KMS-11 (cell line): Measurements from ENCODE around the gene DYRK1A.

Experiments
- H2AFZ ChIP-seq: fragments of 200-600 bp; sonication (generic); 2 replicates; pipeline ENCODE4 v1.6.1; 2016; ENCODE audit warnings: antibody characterized with exemption, mixed run types, low read depth
- H3K27ac ChIP-seq: fragments of 200-600 bp; sonication (generic); 2 replicates; pipeline ENCODE4 v1.6.1; 2016; ENCODE audit warnings: mild to moderate bottlenecking, mixed run types
- H3K27me3 ChIP-seq: fragments of 200-600 bp; sonication (generic); 2 replicates; pipeline ENCODE4 v1.6.1; 2017; ENCODE audit warnings: mild to moderate bottlenecking, low read depth, mixed run types, moderate library complexity; ENCODE audit not compliant: insufficient read depth
- H3K36me3 ChIP-seq: fragments of 200-600 bp; sonication (generic); 2 replicates; pipeline ENCODE4 v1.6.1; 2017; ENCODE audit warnings: mild to moderate bottlenecking, mixed run types; ENCODE audit not compliant: insufficient read depth
- H3K4me1 ChIP-seq: fragments of 200-600 bp; sonication (generic); 2 replicates; pipeline ENCODE4 v1.6.1; 2016; ENCODE audit warnings: mild to moderate bottlenecking, low read depth, mixed run types; ENCODE audit not compliant: poor library complexity, severe bottlenecking
- H3K4me2 ChIP-seq: fragments of 200-600 bp; sonication (generic); 2 replicates; pipeline ENCODE4 v1.7.0; 2016; ENCODE audit warnings: mild to moderate bottlenecking, mixed run types
- H3K4me3 ChIP-seq: fragments of 200-600 bp; sonication (generic); IDR thresholded peaks from 2 replicates; pipeline ENCODE4 v1.6.1; 2017; ENCODE audit warnings: low read depth, low read length, mixed read lengths; ENCODE audit not compliant: insufficient read depth
- H3K79me2 ChIP-seq: fragments of 200-600 bp; sonication (generic); 2 replicates; pipeline ENCODE4 v1.6.1; 2016; ENCODE audit warnings: low read depth, mixed run types; ENCODE audit not compliant: insufficient read depth
- H3K9ac ChIP-seq: fragments of 200-600 bp; sonication (generic); 2 replicates; pipeline ENCODE4 v1.6.1; 2016; ENCODE audit warnings: mild to moderate bottlenecking, mixed run types
- H4K20me1 ChIP-seq: fragments of 200-600 bp; sonication (generic); 2 replicates; pipeline ENCODE4 v1.6.1; 2016; ENCODE audit warnings: mild to moderate bottlenecking, mixed run types; ENCODE audit not compliant: insufficient read depth
- TF ChIP-seq, protein P1 (sequence below): fragments of 200-600 bp; sonication (generic); conservative IDR thresholded peaks from 2 replicates; pipeline ENCODE4 v1.6.1; 2017; ENCODE audit warnings: low read depth, mild to moderate bottlenecking, antibody characterized with exemption, low read length, moderate library complexity, mixed read lengths

The DYRK1A gene

DNA sequence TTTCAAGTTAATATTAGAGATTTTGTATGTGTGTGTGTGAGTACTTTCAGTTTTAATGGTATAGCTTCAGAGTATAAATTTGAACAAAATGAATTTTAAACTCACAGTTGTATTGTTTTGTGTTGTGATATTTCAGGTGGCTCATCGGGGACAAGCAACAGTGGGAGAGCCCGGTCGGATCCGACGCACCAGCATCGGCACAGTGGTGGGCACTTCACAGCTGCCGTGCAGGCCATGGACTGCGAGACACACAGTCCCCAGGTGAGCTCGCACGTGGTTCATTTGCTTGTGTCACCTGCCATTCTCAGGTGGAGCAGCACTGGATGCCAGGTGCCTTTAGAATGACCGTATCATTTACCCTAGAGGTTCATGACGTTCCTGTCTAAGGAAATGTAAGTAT, 139.4 kb downstream of the DYRK1A start:
- TF ChIP-seq, protein P1, sequence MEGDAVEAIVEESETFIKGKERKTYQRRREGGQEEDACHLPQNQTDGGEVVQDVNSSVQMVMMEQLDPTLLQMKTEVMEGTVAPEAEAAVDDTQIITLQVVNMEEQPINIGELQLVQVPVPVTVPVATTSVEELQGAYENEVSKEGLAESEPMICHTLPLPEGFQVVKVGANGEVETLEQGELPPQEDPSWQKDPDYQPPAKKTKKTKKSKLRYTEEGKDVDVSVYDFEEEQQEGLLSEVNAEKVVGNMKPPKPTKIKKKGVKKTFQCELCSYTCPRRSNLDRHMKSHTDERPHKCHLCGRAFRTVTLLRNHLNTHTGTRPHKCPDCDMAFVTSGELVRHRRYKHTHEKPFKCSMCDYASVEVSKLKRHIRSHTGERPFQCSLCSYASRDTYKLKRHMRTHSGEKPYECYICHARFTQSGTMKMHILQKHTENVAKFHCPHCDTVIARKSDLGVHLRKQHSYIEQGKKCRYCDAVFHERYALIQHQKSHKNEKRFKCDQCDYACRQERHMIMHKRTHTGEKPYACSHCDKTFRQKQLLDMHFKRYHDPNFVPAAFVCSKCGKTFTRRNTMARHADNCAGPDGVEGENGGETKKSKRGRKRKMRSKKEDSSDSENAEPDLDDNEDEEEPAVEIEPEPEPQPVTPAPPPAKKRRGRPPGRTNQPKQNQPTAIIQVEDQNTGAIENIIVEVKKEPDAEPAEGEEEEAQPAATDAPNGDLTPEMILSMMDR = no peak
- H3K9ac ChIP-seq = no peak overlapping the region
- H3K4me3 ChIP-seq = no peak overlapping the region
- H2AFZ ChIP-seq = no peak overlapping the region
- H3K4me1 ChIP-seq = peaks cover 17% of the 10 kb centered on the region
- no peaks in the 10 kb centered on the region; the same call in 1 of the 2 replicates for H3K79me2 ChIP-seq
- no peak overlapping the region for H3K27ac ChIP-seq
- H3K36me3 ChIP-seq = peaks cover 7% of the 10 kb centered on the region; the same call in 1 of the 2 replicates
- H4K20me1 ChIP-seq = no peaks in the 10 kb centered on the region
- no peaks in the 10 kb centered on the region for H3K27me3 ChIP-seq
- H3K4me2 ChIP-seq = no peak overlapping the region

DNA sequence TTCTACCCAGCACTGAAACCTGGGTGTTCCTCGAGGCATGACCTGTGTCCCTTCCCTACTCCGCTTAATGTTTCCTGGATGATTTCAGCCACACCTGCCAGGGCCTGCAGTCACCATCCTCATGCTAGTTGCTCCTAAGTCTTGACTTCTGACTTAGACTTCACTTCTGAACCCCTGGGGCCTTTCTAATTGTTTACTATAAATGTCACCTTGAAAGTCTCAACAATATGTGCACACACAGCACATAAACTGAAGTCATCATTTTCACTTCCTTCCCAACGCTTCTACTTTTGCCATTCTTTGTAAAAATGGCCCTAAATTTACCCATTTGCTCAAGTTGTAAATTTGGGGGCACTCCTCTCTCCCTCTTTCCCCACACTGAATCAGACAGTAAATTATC, 141.1 kb downstream of the DYRK1A start:
- peaks cover 17% of the 10 kb centered on the region for H3K4me1 ChIP-seq
- H3K4me2 ChIP-seq = peak overlapping the region; percentile 10; the same call in 1 of the 2 replicates
- no peak overlapping the region for H3K4me3 ChIP-seq
- no peaks in the 10 kb centered on the region; the same call in 1 of the 2 replicates for H3K79me2 ChIP-seq
- H3K36me3 ChIP-seq = peaks cover 7% of the 10 kb centered on the region; the same call in 1 of the 2 replicates
- H4K20me1 ChIP-seq = no peaks in the 10 kb centered on the region
- no peak overlapping the region for H2AFZ ChIP-seq
- H3K27ac ChIP-seq = no peak overlapping the region
- H3K27me3 ChIP-seq = no peaks in the 10 kb centered on the region
- TF ChIP-seq, protein P1 = no peak
- H3K9ac ChIP-seq = no peak overlapping the region

DNA sequence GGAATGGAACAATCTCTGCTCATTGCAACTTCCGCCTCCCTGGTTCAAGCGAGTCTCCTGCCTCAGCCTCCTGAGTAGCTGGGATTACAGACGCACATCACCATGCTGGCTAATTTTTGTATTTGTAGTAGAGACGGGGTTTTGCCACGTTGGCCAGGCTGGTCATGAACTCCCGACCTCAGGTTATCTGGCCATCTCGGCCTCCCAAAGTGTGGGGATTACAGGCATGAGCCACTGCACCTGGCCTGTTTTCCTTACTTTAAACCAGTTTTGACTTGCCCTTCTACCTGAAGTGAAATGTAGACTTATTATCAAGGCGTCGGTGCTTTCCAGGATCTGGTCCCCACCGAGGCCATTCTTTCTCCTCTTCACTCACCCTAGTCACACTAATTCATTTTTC, 141.8 kb downstream of the DYRK1A start:
- Histone ChIP-seq H3K27ac (no peak overlapping the region), H3K4me1 (peaks cover 17% of the 10 kb centered on the region), H3K4me3 (no peak overlapping the region), H4K20me1 (no peaks in the 10 kb centered on the region), H2AFZ (no peak overlapping the region), H3K9ac (no peak overlapping the region), H3K4me2 (no peak overlapping the region), H3K27me3 (no peaks in the 10 kb centered on the region), H3K79me2 (no peaks in the 10 kb centered on the region), H3K36me3 (peaks cover 7% of the 10 kb centered on the region; the same call in 1 of the 2 replicates)
- TF ChIP-seq, protein P1 = no peak

DNA sequence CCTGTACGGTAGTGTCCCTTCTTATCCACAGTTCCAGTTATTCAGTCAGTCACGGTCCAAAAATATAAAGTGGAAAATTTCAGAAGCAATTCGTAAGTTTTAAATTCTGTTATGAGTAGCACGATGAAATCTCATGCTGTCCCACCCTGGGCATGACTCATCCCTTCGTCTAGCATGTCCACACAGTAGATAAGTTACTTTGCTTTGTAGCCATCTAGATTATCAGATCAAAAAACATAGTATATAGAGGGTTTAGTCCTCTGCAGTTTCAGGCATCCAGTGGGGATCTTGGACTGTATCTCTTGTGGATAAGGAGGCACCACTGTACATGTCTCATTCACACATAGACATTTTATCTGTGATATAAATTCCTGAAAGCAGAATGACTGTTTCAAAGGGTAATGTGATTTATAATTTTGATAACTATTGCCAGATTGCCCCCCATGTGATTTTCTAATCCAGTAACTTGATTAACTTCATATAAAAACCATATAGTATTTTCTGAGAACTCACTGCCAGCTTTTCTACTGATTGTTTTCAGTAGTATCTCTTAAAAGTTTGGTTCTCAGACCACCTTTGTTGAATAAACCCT, 143.3 kb downstream of the DYRK1A start:
- Histone ChIP-seq H3K79me2 (no peaks in the 10 kb centered on the region), H3K27ac (no peak overlapping the region), H3K9ac (no peak overlapping the region), H3K36me3 (peaks cover 7% of the 10 kb centered on the region; the same call in 1 of the 2 replicates), H3K4me2 (no peak overlapping the region), H3K4me3 (no peak overlapping the region), H4K20me1 (no peaks in the 10 kb centered on the region), H2AFZ (no peak overlapping the region), H3K27me3 (no peaks in the 10 kb centered on the region), H3K4me1 (peaks cover 17% of the 10 kb centered on the region)
- TF ChIP-seq, protein P1 = no peak
